HG03457 (cell line): ENCODE data around the gene NXF1.
"Not testable (repeated sequence)": the region's sequence is repeated elsewhere in the genome, so short reads cannot be mapped to it uniquely, and the experiment has no call there.

Source experiments
- ATAC-seq: cut with Tn5 transposase; IDR thresholded peaks from one replicate; pipeline ENCODE4 v1.9.1; 2021; ENCODE audit warnings: moderate number of reproducible peaks; ENCODE audit not compliant: unreplicated experiment

The NXF1 gene

GRCh38 chr11:62805076-62805892, at the start of gene NXF1:
TSS of gene NXF1 (minus strand) at chr11:62805440. CDS start at chr11:62805356, 84 bp downstream.
- peak; percentile 66 for ATAC-seq

DNA sequence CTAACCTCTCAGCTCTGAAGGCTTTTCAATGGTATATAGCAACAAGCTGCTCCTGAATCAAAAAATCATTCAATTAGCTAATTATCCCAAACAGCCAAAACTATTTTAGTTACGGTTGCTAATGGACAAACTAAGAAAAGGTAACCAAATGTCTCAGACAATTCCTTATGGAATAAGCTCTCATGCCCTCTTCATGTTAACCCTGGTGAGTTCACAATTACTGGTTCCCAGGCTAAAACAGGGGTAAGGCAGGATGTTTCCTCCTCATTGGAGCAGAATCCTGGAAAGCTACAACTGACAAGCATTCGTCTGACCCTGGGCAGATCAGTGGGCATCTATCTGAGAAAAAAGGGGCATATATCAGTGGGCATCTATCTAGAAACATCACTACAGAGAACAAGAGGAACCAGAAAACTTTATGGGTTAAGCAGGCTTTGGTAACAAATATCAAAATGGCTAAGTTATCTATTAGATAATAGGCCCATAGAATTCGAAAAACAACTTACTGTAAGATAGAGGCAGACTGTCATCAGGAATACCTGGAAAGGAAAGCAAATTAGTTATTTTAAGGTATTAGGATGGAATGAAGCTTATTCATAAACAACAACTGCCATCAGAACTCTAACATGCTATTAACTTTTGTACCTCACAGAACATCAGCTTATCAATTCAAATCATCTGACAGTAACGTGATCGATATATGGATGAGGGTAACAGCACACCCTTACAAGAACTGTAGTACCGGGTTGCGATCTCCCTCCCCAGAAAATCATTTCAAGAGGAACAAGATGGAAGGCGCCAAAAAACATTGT, 49.0 kb upstream of the NXF1 start:
- ATAC-seq = no peak

- ATAC-seq = no peak
Observed at GRCh38 chr11:62853279-62853965, 48.2 kb upstream of the NXF1 start.

GRCh38 chr11:62852523-62853188, 47.4 kb upstream of the NXF1 start:
- ATAC-seq = no peak

DNA sequence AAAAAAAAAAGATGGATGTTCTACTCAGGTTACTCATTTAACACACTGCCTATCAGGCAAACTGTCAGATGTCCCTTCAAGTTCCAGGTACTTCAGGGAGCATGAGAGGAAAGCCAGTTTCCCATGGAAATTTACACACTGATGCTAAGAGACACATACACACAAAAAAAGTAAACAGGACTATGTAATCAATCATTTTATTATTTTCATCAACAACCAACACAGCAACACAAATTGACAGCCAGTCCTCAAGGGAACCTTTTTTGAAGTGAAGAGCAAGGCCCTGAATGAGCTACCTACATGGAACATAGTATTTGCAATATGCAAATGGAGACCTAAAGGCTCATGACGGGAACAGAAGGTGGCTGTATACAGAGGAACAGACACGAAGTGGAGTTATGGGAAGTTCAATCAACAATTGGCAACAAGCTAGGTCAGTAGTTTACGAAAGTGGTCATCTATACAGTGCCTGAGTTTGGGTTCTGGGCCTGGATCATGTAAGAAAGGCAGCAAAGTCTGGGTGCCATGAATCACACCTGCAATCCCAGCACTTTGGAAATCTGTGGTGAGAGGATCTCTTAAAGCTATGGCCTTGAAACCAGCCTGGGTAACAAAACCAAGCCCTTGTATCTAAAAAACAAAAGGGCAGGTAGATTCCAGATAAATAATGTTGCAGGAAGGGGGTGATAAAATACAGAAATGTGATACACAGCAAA, 46.7 kb upstream of the NXF1 start:
- no peak for ATAC-seq

DNA sequence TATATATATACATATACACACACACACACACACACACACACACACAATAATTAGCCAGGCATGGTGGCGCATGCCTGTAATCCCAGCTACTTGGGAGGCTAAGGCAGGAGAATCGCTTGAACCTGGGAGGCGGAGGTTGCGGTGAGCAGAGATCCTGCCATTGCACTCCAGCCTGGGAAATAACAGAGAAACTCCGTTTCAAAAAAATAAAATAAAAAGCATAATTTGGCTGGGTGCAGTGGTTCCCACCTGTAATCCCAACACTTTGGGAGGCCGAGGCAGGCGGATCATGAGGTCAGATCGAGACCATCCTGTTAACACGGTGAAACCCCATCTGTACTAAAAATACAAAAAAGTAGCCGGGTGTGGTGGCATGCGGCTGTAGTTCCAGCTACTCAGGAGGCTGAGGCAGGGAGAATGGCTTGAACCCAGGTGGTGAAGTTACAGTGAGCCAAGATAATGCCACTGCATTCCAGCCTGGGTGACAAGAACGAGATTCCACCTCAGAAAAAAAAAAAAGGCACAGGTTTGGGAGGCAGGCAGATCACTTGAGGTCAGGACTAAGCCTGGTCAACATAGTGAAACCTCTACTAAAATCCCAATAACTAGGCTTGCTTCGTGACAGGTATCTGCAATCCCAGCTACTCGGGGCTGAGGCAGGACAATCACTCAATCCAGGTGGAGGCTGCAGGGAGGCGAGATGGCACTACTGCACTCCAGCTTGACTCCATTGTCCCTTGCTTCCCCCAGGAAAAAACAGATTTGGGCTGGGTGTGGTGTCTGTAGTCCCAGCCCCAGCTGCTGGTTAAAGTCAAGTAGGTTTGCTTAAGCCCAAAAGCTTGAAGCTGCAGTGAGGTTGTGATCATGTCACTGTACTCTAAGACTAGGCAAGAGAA, 45.9 kb upstream of the NXF1 start:
- no peak for ATAC-seq

DNA sequence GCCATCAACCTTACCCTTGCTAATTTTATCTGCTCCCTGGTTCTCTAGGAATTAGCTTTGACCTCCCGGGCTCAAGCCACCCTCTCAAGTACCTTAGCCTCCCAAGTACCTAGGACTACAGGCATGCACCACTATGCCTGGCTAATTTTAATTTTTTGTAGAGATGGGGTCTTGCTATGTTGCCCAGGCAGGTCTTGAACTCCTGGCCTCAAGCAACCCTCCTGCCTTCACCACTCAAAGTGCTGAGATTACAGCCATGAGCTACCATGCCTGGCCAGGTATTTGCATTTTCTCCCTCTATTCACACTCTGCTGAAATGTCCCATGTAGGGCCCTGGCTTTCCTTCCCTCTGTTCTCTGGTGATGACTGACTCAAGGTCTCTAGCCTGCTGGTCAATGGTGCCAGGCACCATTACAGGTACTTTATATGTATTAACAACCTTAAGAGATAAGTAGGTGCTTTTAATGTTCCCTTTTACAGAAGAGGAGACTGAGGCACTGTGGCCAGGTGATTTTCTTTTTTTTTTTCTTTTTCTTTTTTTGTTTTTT, 42.6 kb upstream of the NXF1 start:
- ATAC-seq = no peak

DNA sequence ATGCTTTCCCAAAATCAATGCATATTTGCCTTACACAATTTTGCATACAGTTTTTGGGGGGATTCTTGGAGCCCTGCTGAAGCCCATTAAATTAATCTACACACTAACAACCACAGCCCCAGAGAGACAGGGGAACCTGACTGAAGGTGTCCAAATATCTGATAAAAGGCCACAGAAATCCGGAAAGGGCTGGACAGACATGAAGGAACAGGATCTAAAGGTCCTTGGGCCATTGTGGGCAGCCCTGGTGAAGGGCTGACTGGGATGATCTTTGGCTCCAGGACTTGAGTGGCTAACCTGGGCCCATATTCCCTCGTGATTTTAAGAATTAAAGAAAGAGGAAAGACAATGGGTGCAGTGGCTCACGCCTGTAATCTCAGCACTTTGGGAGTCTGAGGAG, 40.9 kb upstream of the NXF1 start:
- no peak for ATAC-seq

DNA sequence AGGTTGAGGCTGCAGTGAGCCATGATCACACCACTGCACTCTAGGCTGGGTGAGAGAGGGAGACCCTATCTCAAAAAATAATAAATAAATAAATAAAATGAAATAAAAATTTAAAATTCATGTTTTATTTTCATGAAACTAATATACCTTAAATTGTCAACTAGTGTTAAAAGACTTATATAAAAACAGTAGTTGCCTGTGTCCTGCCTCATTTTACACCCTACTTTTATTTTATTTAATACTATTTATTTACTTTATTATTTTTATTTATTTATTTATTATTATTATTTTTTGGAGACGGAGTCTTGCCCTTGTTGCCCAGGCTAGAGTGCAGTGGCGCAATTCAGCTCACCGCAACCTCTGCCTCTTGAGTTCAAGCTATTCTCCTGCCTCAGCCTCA, 38.9 kb upstream of the NXF1 start:
- no peak for ATAC-seq

- ATAC-seq = no peak
Observed at GRCh38 chr11:62843466-62843865, 38.2 kb upstream of the NXF1 start.

DNA sequence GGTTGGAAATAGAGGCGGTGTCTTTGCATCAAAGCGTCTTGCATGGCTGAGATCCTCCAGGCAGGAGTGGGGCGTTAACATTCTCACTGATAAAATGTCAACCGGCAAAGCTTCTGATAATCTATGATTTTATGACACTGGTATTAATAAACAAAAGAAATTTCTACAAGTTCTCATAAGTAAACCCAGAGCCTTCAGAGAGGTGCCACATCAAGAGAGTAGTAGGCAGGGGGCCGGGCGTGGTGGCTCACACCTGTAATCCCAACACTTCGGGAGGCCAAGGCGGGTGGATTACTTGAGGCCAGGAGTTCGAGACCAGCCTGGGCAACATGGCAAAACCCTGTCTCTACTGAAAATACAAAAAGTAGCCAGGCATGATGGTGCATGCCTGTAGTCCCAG, 37.7 kb upstream of the NXF1 start:
- ATAC-seq = not testable (repeated sequence)

DNA sequence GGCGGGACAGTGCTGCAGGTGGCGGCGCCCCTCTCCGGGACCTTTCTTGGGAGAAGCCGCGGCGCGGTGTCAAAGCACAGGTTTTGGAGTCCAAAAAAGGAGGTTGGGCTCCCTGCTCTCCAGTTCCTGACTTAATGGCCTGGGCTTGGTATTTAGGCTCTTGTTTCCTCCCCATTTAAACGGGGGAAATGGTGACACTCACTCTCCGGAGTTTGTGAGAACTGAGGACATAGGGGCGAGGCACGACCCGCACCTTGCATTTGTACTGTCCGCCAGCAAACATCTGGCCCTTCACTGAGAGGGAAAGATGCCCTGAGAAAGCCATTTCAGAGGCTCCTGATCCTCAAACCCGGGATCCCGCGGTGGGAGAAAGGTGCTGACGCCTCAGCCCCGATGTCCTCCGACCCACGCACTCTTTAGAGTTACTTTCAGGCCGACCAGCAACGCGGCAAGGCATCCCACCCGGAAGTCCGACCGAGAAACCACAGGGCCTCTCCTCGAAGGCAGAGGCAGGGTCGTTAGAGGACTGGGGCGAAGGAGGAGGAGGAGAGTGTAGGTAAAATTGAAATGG, 37.0 kb upstream of the NXF1 start:
- ATAC-seq = no peak

DNA sequence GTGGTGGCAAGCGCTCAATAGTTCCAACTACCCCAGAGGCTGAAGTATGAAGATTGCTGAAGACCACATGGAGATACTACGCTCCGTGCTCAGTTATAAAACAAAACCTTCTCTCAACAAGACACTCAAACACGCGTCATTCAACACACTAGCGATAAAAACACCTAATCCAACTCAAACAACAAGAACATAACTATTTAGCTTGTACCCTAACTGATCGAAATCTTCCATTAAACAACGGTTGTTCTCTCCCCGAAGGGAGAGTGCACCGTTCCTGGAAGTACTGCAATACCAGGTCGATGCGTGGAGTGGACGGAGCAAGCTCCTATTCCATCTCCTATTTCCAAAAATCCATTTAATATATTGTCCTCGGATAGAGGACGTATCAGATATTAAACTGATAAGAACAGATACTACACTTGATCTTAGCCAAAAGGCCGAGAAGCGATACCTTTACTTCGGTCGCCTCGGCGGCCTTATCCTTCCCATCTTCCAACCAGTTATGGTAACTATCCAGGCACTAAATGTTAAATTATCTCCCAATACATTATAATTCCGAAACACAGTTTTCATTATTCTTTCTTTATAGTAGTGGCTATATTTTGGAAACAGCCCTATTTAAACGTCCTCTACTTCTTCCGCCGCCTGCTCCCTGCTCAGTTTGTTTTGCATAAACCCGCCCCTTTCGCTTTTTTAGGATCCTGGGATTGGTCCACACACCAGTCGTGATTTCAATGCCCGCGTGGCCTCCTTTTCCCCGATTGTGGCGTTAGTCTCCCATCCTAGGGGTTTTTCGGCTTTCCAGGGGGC, 36.3 kb upstream of the NXF1 start:
- peak; percentile 49 for ATAC-seq

GRCh38 chr11:62840721-62841360, 35.6 kb upstream of the NXF1 start:
- ATAC-seq = not testable (repeated sequence)

DNA sequence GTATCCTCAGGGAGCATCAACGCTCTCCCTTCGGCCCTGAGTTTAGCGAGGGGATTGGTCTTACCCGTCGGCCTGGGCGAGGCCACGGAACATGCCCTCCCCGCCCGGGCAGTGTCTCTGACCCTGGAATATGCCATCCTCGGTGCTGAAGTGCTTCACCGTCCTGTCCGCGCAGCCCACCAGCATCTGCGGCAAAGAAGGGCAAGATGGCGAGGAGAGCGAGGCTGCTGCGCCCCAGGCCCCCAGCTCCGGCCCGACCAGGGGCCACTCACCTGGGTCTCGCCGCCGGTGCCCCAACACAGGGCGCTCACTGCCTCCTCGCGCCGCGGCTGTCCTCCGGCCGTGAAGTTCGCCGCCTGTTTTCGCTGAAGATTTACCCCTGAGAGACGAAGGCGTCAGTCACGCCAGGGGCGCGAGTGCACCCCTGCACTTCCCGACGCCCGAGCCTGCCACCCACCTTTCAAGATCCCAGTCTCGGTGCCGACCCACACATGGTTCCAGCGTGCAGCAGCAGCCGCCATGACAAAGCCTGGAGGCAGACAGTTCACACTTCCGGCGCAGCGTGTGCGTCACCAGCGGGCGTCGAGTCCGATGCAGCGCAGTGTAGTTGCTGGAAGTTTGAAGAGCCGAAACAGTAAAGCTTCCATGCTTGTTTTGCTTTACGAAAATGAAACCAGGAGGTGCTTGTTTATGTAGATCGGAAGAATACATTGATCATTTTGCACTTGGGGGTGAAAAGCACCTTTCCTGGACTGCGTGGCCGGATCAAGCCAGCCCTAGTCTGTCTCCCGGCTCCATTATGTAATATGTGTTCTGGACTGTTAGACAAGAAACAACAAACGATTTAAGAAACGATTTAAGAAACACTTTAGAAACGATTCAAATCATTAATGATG, 34.1 kb upstream of the NXF1 start, which contains the start of gene WDR74:
Gene WDR74 (minus strand): TSS at position 541 of the 896 bp plus-strand sequence. CDS start 20 bp downstream, at position 521.
- peak; percentile 35 for ATAC-seq

DNA sequence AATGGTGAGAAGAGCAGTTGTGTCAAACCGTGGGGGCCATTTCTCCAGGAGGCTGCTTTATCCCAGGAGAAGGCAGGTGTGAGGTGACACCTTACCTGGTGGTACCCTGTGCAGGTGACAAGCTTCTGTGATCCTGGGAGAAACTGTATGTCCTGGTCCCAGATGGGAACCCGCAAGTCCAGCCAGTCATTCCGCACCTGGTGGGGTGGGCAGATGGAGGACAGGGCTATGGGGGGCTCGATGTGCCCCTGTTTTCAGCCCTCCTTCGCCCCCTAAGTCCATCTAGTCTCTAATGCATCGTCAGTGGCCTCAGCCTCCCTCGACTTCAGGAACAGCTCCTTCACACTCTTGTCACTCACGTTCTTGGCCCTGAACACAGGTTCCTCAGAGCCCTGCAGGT, 30.1 kb upstream of the NXF1 start:
- no peak for ATAC-seq
